Activated CD8-positive, alpha-beta memory T cell treated with anti-CD3 and anti-CD28 coated beads, Interleukin-2, amount 50 U/mL, for 1 hour (primary cell): ENCODE measurements around the gene INPPL1.
"Not testable (repeated sequence)": the region's sequence is repeated elsewhere in the genome, so short reads cannot be mapped to it uniquely, and the experiment has no call there.

Experiments
- DNase-seq: peaks from one replicate; pipeline ENCODE4 v3.0.0-alpha.2; 2020; ENCODE audit errors: extremely low read depth

Gene INPPL1, protein sequence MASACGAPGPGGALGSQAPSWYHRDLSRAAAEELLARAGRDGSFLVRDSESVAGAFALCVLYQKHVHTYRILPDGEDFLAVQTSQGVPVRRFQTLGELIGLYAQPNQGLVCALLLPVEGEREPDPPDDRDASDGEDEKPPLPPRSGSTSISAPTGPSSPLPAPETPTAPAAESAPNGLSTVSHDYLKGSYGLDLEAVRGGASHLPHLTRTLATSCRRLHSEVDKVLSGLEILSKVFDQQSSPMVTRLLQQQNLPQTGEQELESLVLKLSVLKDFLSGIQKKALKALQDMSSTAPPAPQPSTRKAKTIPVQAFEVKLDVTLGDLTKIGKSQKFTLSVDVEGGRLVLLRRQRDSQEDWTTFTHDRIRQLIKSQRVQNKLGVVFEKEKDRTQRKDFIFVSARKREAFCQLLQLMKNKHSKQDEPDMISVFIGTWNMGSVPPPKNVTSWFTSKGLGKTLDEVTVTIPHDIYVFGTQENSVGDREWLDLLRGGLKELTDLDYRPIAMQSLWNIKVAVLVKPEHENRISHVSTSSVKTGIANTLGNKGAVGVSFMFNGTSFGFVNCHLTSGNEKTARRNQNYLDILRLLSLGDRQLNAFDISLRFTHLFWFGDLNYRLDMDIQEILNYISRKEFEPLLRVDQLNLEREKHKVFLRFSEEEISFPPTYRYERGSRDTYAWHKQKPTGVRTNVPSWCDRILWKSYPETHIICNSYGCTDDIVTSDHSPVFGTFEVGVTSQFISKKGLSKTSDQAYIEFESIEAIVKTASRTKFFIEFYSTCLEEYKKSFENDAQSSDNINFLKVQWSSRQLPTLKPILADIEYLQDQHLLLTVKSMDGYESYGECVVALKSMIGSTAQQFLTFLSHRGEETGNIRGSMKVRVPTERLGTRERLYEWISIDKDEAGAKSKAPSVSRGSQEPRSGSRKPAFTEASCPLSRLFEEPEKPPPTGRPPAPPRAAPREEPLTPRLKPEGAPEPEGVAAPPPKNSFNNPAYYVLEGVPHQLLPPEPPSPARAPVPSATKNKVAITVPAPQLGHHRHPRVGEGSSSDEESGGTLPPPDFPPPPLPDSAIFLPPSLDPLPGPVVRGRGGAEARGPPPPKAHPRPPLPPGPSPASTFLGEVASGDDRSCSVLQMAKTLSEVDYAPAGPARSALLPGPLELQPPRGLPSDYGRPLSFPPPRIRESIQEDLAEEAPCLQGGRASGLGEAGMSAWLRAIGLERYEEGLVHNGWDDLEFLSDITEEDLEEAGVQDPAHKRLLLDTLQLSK

DNA sequence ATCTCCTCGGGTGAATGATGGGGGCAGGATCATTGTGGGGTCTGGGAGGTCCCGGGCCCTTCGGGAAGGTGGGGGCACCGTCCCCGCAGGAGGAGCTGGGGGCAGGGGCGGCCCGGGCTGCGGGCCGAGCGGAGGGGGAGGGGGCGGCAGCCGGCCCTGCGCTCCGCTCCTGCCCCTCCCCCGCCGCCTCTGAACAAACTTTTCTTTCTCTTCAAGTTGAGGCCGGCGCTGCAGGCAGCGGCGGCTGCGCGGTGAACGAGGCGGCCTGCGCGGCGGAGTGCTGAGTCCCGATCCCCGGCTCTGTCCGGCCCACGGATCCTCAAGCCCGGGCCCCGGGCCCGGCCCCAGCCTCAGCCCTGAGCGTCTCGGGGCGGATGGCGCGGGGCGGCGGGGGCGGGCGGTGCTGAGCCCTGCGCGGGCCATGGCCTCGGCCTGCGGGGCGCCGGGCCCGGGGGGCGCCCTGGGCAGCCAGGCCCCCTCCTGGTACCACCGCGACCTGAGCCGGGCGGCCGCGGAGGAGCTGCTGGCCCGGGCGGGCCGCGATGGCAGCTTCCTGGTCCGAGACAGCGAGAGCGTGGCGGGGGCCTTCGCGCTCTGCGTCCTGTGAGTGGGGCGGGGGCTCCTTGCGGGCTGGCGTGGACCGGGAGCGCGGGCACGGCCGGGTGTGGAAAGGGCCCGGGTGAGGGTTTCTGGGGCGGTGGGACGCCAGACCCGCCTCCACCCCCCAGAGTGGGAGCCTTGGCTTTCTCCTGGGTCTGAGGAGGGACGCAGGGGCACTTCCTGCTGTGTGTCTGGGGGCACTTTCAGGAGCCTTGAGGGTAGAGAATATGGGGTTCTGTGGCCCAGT lies at the start of gene INPPL1:
Gene INPPL1, plus strand, starts transcription at position 204 of the 847 bp plus-strand sequence. Its CDS starts 218 bp downstream, at position 422.
- DNase-seq = no peak

DNA sequence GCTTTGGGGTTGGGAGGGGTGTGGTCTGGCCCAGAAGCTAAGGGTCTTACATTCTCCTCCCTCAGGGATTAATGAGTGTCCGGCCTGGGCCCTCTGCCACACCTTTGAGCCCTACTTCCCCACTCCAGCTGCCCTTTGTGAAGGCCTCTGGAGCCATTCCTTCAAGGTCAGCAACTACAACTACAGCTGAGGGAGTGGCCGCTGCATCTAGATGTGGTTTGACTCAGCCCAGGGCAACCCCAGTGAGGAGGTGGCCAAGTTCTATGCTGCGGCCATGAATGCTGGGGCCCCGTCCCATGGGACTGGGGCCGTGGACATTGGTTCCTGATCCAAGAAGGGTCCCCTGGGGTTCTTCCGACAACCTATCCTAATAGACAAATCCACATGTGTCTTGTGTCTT lies 46.9 kb upstream of the INPPL1 start:
- DNase-seq = no peak

DNA sequence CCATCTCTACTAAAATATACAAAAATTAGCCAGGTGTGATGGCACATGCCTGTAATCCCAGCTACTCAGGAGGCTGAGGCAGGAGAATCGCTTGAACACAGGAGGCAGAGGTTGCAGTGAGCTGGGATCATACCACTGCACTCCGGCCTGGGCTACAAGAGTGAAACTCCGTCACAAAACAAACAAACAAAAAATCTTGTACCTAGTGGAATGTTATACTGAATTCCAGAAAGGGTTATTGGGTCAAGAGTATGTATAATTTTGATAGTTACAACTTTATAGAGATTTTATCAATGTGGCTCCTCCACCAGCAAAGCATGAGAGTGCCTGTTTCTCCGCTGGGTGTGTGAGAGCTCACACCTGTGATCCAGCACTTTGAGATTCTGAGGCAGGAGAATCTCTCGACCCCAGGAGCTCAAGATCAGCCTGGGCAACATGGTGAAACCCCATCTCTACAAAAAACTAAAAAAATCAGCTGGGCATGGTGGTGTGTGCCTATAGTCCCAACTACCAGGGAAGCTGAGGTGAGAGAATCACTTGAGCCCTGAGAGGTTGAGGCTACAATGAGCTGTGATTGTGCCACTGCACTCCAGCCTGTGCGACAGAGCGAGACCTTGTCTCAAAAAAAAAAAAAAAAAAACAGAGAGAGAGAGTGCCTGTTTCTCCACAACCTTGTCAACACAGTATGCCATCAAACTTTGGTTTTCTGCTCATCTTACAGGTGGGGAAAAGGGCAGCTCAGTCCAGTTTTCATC lies 45.3 kb upstream of the INPPL1 start:
- DNase-seq = no peak

DNA sequence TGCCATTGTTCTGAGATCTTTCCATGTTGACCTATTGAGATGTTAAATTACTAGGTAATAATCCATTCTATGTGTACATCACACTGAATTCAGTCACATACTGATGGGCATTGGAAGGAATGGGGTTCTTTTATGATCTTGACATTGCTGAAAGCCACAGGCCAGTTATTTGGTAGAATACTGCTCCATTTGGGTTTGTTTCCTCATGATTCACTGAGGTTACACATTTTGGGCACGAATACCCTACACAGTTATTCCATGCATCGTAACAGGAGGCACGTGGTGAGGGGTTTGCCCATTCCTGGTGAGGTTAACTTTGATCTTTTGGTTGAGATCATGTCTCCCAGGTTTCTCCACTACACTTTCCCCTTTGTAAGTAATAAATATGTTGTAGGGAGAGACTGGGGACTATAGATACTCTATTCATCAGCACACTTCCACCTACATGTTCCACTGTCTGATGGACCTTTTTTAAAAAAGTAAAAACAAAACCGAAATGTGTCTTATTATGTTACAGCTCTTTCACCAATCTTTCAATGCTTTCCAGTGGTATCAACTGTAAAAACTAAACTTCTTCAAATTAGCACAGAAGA lies 44.7 kb upstream of the INPPL1 start:
- DNase-seq = no peak

- not testable (repeated sequence) for DNase-seq
Observed at GRCh38 chr11:72180892-72181552, 43.5 kb upstream of the INPPL1 start.

DNA sequence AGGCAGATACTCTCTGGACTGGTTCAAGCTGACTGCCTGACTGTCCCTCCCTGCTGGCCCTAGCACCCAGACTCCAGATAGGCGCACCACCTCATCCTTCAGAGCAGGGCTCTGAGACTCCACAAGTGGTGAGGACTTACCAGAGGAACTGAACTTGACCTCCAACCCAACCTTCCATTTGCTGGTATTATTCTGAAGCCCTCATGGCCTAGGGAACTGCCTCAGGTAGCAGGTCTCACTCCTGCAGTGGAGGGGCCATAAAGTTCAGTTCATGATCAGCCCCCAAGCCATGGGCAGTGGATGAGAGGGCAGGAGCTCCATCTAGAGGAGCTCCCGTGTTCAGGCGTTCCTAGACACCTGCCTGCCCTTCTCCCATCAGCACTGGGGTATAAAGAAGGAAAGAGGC lies 43.0 kb upstream of the INPPL1 start:
- DNase-seq = not testable (repeated sequence)

GRCh38 chr11:72188267-72188666 lies 36.3 kb upstream of the INPPL1 start:
- no peak for DNase-seq

DNA sequence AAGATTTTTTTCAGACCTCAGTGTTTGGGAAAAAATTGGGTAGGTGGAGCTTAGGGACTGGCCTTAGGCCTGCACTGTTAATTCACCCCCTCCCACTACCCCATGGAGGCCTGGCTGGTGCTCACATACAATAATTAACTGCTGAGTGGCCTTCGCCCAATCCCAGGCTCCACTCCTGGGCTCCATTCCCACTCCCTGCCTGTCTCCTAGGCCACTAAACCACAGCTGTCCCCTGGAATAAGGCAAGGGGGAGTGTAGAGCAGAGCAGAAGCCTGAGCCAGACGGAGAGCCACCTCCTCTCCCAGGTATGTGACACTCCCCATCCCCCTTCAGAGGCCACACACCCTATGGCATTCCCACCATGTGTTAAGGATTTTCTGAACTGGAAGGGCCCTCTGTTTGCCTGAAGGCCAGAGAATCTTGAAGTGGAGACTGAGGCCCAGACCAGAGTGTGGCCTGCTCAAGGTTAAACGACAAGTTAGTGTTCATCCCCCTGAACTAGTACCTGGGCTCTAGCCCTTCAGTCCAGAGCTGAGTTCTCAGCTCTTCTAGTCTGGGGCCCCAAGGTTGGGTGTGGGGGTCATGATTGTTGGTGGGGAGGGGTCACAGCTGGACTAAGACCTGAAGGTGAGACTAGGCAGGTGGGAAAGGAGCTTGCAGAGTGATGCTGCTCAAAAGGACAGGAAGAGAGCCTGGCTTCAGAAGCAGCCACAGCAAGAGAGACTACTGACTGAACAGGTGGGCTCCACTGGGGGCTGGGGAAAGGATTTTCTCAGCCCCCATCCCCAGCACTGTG lies 34.9 kb upstream of the INPPL1 start:
- no peak for DNase-seq

DNA sequence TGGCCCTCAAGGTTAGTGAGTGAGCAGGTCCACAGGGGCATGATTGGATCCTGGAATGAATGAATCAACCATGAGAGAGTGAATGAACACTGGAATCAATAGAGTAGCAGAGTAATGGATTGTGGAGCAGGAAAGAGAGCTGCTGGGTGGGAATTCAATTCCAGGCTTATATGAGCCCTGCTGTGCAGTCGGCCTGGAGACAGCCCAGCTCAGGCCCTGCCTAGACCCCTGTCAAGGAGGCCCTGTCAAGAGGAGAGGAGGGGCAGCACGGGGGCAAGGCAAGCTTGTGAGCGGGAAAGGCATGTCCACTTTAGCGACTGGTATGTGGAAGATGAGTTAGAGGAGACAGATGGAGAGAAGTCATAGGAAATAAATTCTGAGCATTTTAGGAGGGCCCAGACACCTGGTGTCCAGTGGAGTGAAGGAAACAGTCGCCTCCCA lies 33.9 kb upstream of the INPPL1 start:
- DNase-seq = no peak

DNA sequence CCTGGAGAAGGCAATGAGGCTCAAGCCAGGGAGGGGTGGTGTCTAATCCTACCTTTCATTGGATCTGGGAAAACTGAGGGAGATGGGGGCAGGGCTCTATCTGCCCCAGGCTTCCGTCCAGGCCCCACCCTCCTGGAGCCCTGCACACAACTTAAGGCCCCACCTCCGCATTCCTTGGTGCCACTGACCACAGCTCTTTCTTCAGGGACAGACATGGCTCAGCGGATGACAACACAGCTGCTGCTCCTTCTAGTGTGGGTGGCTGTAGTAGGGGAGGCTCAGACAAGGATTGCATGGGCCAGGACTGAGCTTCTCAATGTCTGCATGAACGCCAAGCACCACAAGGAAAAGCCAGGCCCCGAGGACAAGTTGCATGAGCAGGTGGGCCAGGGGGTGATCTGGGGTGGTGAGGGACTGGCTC lies 32.6 kb upstream of the INPPL1 start, which contains the start of gene FOLR1:
Gene FOLR1, plus strand, starts transcription at position 180 of the 421 bp plus-strand sequence. Its CDS starts 34 bp downstream, at position 214.
- no peak for DNase-seq

DNA sequence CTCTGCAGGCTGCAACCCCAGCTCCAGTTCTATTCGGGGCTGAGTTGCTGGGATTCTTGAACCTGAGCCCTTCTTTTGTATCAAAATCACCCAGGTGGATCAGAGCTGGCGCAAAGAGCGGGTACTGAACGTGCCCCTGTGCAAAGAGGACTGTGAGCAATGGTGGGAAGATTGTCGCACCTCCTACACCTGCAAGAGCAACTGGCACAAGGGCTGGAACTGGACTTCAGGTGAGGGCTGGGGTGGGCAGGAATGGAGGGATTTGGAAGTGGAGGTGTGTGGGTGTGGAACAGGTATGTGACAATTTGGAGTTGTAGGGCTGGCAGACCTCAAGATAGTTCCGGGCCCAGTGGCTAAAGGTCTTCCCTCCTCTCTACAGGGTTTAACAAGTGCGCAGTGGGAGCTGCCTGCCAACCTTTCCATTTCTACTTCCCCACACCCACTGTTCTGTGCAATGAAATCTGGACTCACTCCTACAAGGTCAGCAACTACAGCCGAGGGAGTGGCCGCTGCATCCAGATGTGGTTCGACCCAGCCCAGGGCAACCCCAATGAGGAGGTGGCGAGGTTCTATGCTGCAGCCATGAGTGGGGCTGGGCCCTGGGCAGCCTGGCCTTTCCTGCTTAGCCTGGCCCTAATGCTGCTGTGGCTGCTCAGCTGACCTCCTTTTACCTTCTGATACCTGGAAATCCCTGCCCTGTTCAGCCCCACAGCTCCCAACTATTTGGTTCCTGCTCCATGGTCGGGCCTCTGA lies 28.9 kb upstream of the INPPL1 start:
- no peak for DNase-seq

GRCh38 chr11:72201445-72201844 lies 23.1 kb upstream of the INPPL1 start:
- DNase-seq = not testable (repeated sequence)

- no peak for DNase-seq
Observed at GRCh38 chr11:72202571-72202970, 22.0 kb upstream of the INPPL1 start.

- no peak for DNase-seq
Observed at GRCh38 chr11:72203163-72203562, 21.4 kb upstream of the INPPL1 start.

DNA sequence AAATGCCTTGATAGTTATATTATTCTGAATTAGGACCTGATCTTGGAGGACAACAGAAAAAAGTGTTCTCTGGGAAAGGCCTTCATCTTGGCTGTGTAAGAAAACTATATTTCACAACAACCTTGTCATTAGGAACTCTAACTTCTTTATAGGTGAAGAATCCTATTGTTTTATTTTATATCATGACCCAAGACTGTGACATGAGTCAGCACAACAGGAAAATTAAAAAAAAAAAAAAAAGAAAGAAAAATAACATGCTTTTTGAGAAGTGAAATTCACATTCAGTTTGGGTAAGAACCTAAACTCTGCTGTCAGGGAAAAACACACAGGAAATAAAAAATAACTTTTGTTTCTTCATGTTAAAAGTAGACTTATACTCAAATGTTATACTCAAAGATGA lies 19.7 kb upstream of the INPPL1 start:
- no peak for DNase-seq

DNA sequence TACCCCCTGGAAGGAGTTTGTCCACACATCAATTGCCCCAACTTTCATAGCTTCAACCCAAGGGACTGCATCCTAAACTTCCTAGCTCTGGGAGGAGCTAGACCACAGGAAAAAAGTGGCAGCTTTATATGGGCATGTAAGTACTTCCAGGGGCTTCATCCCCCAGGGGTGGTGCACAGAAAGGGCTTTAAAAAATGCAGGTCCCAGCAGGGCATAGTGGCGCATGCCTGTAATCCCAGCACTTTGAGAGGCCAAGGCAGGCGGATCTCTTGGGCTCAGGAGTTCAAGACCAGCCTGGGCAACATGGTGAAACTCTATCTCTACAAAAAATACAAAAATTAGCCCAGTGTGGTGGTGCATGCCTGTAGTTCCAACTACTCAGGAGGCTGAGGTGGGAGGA lies 17.8 kb upstream of the INPPL1 start:
- DNase-seq = not testable (repeated sequence)

DNA sequence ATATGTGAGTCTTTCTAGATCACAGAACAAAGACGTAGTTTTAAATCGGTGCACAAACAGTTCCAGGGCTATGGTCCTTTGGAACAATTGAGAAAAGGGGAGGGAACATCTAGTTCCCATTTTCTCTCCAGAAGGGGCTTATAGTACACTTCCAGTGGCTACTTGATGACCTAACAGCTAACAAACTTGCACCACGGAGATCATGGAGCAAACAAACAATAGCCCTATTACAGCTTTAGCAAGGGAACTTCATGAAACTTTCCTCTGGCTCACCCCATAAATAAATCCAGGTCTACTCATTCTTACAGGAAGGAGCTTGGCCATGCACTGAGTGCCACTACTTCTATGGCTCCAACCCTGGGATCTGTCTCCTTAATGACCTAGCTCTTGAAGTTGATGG lies 16.3 kb upstream of the INPPL1 start:
- DNase-seq = no peak

DNA sequence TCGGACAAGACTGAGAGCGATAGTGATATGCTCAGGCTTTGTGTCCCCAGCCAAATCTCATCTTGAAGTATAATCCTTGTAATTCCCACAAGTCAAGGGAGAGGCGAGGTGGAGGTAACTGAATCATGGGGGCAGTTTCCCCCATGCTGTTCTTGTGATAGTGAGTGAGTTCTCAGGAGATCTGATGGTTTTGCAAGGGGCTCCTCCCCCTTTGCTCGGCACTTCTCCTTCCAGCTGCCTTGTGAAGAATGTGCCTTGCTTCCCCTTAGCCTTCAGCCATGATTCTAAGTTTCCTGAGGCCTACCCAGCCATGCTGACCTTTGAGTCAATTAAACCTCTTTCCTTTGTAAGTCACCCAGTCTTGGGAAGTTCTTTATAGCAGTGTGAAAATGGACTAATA lies 15.5 kb upstream of the INPPL1 start:
- DNase-seq = no peak
